HG02588 (cell line): Measurements from ENCODE around the gene CYBRD1.
"Not testable (repeated sequence)": the region's sequence is repeated elsewhere in the genome, so short reads cannot be mapped to it uniquely, and the experiment has no call there.

Experiments
- ATAC-seq: cut with Tn5 transposase; IDR thresholded peaks from one replicate; pipeline ENCODE4 v1.9.1; 2021; ENCODE audit warnings: mild to moderate bottlenecking, moderate library complexity; ENCODE audit not compliant: unreplicated experiment

The CYBRD1 gene

DNA sequence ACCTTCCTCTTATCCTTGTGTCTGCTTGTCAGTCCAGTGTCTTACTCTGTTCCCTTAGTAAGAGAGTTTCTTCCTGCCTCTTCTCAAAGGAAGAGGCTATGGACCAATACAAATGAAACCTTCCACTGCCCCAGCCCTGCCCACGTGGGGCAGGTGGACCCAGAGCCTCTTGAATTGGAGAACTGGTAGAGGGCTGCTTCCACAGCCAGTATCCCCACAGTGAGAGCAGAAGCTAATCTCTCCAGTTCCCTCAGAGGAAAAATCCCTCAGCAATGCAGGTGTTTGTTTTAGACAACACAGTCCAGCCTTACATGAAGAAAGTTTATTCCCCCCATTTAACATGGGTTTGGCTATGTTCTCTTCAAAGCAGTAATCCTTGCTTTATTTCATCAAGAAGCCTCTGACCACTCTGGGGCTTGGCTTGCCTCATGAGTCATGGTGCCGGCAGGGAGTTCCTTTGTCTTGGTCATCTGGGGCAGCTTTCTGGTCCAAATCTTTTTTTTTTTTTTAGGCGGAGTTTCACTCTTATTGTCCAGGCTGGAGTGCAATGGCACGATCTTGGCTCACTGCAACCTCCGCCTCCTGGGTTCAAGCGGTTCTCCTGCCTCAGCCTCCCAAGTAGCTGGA lies 6.5 kb upstream of the CYBRD1 start:
- no peak for ATAC-seq

DNA sequence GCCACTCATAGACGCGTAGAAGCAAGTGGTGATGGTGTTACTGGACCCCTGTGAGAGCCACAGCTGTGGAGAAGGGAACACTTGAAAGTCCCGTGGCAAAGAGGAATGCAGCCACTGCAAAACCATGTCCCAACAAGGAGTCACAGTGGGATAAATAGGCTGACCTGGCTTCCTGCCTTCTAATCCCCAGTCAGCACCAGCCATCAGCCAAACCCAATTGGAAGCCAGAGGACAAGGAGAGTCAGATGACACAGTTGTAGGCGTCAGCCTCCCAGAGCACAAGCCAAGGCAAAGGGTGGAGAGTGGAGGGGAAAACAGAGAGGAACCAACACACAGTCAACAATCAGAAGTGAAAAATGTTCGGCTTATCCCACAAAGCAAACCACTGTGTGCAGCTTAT lies 5.5 kb upstream of the CYBRD1 start:
- ATAC-seq: no peak

DNA sequence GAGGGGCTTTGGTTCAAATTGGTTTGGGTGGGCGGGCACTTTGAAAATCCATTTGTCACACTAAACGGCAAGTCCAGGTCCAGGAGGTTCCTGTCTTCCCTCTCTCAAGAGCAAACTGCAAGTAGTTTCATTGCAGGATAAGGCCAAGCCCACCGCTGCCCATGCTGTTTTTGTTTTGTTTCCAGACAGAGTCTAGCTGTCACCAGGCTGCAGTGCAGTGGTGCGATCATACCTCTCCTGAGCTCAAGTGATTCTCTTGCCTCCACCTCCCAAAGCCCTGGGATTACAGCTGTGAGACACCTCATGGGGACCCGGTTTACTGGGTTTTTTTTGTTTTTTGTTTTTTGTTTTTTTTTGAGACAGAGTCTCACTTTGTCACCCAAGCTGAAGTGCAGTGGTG lies 1.8 kb upstream of the CYBRD1 start:
- ATAC-seq: no peak

DNA sequence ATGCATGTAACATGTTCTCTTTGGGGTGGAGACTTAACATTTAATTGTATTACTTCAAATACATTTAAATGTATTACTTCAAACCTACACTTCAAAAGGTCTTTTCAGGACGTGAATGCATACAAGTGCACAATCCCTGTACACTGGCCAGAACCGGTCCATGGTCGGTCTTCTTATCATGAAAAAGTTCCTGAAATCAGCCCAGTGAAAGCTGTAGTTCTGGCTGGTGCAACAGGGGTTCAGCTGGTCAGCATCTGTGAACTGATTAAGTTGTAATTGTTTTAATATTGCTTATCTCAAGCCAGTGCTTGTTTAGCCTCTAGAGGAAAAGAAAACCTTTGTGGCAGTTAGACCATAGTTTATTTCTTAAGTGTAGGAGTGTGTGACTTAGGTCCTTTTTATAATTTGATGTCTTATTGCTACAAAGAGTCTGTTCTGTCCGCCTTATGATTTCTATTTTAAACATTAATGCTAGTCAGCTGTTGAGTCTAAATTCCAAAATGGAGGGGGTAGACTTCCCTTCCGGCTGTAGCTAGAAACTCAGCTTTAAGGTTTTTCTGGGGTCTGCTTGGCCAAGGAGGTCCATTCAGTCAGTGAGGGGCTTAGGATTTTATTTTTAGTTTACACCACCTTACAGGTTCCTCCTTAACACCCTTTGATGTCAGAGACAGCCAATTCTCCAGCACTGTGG lies 768 bp upstream of the CYBRD1 start:
- no peak for ATAC-seq

DNA sequence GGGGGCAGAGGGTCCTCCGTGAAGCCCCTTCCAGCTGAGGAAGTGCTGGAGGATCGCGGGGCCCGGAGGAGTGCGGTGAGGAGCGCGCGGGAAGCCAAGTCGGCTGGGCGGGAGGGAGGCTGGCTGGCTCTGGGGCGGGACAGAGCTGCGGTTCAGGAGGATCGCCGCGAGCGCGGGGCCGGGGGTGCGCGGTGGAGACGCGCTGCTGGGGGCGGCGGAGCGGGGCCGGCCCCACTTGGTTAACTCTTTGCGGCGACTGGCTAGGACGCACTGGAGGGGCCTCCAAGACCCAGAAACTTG lies 464 bp downstream of the CYBRD1 start:
- peak; percentile 19 for ATAC-seq

DNA sequence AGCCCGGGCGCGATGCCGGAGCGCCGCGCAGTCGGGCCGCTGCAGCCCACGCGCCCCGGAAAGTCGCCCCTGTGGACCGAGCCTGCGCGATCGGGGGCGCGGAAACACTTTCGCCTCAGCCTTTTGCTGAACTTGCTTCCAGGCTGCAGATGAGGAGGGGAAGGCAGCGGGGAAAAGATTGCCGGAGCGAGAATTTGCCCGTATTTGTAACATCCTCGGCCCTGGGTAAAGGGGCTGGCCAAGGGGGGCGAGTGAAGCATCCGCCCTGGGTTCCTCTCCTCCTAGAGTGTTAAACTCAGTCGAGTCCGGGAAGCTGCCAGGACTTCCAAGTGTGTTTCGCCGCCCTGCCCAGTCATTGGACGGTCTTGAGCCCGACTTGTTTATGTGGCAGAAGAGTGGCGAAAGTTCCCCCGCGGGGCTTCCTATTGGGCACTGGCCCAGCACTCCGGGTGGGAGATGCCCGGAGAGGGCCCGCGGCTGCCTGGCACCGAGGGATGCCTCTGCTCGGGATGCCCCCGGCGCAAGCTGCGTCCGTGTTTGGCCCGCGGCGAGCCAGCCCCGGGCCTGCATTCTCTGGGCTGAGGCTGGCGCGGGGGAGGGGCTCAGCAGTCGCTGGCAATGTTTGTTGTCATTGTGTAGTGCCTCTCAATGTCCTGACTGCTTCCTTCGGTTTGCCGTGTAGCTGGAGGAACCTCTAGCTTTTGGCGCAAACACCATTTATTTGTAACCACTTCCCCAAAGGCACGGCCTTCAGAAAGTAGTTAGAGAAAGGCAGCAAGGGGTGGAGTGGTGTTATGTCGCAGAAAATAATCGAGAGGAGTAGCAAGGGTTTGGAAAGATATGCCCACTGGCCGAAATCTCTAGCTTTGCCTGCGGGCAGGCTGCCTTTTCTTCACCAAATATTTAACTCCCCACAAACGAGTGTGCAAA lies 1.1 kb downstream of the CYBRD1 start:
- ATAC-seq: peak; percentile 33

DNA sequence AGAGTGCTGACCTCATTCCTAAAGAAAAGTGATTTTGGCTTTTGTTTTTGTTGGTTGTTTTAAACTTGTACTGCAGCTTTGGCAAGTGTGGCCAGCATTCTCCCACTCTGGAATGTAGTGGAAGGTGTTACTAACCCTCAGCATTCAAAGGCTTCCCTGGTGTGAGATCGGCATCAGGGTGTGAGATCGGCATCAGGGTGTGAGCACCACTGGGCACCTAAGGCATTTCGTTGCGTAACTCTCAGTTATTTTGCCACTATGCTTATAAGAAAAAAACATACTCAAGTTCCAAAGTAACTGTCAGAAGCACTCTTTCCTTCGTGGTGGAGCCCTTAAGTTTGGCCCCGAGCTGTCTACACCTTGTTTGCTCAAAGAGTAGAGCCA lies 1.7 kb downstream of the CYBRD1 start:
- ATAC-seq: no peak

DNA sequence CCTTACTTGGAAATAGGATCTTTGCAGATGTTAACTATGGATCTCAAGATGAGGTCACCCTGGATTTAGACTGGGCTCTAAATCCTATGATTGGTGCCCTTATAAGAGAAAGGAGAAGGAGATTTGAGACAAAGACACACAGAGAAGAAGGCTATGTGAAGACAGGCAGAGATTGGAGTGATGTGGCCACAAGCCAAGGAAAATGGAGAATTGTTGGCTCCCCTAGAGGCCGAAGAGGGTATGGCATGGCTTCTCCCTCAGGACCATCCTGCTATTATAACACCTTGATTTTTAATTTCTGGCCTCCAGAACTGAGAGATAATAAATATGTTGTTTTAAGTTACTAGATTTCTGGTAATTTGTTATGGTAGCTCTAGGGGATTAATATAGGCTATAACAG lies 7.6 kb downstream of the CYBRD1 start:
- ATAC-seq: no peak

DNA sequence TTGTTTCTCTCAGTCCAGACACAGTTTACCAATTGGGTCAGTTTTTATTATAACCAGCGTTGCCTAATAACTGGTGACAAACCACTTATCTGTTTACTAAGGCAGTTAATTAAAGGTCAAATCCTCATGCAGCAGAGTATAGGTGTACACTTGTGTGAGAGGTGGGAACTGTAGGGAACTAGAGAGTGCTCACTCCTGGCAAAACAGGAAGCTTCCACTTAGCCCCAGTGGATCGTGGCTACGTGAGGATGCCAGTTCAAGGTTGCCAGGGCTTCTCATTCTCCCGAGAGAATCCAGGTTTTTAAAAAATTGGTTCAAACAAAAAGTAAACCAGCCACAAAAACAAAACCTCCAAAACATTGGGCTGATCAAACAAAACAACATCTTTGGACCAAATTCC lies 8.1 kb downstream of the CYBRD1 start:
- no peak for ATAC-seq

DNA sequence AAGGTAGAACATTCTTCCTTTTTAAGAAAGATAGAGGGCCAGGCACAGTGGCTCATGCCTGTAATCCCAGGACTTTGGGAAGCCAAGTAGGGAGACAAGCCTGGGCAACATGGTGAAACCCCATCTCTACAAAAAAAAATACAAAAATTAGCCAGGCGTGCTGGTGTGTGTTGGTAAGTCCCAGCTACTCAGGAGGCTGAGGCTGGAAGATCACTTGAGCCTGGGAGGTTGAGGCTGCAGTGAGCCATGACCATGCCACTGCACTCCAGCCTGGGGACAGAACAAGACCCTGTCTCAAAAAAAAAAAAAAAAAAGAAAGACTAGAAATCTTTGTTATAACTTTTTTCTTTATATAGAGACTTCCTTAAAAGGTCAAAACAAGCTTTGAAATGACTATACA lies 8.6 kb downstream of the CYBRD1 start:
- ATAC-seq: not testable (repeated sequence)

DNA sequence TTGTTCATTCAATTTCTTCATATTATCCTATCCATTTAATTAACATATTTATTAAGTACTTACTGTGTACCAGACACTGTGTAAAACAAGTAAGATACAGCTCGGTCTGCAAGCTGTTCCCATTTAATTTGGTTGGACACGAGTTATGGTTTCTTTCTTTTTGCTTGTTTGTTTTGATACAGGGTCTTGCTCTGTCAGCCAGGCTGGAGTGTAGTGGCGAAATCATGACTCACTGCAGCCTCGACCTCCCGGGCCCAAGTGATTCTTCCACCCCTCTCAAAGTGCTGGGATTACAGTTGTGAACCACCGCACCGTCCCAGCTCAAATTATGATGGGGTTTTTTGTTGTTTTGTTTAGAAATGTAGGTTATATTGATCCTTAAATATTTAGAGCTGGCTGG lies 9.0 kb downstream of the CYBRD1 start:
- ATAC-seq: no peak

DNA sequence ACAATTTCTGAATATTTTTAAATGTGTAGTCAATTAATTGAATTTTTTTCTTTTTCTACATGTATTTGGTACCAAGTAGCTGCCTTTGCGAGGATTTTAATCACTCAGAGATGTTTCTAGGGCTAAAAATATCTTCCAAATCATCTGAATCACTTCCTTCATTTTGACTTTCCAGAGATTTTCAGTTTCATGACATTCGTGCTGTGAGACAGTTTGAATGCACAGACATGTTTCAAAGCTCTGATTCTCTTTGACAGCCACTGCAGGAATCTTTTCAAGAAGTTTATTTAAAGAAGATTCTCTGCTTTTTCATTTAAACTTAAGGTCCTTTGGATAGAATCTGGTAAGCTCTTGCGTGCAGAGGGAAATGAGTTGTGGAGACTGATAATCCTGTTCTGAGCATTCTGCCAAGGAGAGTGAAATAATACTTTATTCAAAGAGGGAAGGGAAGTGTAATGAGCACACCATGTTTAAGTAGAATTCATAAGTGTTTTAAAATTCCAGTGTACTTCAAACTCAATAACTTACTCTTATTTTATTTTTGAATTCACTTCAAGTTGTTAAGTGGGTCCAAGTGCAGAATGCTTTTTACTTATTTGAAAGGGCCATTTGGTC lies 9.7 kb downstream of the CYBRD1 start:
- ATAC-seq: no peak

DNA sequence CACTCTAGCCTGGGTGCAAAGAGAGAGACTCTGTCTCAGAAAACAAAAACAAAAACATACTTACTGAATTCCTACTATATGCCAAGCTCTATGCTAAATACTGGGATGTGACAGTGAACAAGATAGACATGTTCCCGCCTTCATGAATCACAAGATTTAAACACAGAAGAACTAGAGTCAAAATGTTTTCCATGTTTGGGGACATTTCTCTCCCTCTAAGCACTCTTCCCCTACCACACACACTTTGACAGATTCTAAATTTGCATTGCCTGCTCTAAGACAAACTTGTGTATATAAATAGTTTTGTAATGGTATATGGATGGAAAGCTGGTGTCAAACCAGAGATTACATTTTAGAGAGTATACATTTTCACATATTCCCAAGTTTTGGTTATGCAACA lies 11.1 kb downstream of the CYBRD1 start:
- ATAC-seq: no peak

DNA sequence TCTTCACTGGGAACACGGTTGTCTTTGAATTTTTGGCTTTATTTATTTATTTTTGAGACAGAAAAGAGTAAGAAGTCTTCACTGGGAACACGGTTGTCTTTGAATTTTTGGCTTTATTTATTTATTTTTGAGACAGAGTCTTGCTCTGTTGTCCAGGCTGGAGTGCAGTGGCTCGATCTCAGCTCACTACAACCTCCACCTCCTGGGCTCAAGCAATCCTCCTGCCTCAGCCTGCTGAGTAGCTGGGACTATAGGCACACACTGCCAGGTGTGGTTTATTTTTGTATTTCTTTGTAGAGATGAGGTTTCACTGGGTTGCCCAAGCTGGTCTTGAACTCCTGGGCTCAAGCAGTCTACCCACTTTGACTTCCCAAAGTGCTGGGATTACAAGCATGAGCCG lies 13.3 kb downstream of the CYBRD1 start:
- not testable (repeated sequence) for ATAC-seq

DNA sequence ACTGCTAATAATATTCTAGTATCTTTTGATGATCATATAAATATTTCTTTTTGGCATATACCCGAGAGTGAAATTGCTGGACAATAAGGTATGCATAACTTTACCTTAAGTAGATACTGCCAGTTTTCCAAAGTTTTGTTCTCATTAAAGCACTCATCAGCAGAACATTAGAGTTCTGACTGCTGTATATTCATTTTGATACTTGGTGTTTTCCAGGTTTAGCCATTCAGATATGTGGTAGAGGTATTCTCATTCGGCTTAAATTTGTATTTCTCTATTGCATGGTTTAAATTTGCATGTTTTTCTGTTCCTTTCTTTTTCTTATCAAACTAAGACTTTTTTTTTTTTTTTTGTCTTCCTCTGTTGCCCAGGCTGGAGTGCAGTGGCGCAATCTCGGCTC lies 18.2 kb downstream of the CYBRD1 start:
- ATAC-seq: peak; percentile 69

DNA sequence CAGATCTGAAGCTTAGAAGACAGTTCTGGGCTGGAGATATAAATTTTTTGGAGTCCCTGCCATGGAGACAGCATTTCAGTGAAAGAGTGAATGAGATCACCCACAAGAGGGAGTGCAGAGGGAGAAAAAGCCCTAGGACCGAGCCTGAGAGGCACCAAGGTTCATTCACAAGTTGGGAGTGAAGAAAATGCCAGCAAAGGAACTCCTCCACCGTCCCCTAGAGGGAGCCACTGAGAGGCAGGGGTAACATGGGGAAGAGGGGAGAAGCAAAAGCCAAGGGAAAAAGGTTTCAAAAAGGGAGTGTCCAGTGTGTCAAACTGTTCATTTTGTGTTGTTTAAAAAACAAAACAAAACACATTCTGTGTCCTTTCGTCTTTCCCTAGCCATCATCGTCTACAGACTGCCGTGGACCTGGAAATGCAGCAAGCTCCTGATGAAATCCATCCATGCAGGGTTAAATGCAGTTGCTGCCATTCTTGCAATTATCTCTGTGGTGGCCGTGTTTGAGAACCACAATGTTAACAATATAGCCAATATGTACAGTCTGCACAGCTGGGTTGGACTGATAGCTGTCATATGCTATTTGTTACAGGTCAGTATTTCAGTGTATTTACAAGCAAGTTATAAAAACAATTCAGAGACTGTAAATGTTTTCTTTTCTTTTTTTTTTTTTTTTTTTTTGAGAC lies 19.1 kb downstream of the CYBRD1 start:
- ATAC-seq: no peak

DNA sequence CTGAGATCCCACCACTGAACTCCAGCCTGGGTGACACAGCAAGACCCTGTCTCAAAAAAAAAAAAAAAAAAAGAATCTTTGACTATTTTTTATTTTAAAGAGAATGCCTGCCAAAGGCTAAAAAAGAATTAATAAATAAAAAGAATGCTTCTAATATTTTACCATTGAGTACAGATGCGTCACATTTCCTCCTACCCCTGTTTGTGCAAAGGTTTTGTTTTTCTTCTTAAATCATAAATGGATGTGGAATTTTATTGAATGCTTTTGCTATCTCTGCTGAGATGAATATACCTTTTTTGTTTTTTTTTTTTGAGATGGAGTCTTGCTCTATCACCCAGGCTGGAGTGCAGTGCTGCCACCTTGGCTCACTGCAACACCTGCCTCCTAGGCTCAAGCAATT lies 22.8 kb downstream of the CYBRD1 start:
- no peak for ATAC-seq

DNA sequence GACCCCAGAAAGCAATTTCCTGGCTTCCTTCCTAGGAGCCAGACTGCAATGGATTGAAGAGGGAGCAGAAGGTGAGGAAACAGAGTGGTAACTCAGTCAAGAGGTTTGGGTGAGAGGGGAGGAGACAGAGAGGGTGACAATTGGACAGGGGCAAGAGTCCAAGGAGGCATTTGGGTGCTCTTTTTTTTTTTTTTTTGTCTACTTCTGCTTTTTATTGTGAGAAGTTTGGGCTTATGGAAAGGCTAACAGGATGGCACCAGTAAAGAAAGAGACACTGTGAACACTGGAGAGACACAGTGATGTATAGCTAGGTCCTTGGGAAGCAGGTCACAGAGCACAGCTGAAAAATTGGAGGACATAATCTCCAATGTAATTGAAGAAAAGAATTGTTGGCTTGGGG lies 25.0 kb downstream of the CYBRD1 start:
- no peak for ATAC-seq

DNA sequence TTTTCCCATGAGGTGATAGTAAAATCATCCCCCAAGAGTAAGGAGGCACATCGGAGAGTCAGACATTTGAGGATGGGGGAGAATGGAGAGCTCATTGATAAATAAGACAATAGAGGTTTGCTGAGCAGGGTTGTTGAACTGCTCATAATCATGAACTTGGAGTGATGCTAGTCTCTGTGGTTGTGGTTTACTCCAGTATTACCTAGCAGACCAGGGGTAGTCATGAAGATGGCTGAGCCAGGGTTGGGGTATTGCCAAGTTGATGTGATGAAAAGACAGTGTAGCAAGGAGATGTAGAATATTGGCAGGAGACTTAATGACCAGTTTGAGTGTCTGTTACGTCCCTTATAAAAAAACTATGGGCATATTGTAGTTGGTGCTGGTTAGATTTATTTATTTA lies 25.4 kb downstream of the CYBRD1 start:
- ATAC-seq: no peak

DNA sequence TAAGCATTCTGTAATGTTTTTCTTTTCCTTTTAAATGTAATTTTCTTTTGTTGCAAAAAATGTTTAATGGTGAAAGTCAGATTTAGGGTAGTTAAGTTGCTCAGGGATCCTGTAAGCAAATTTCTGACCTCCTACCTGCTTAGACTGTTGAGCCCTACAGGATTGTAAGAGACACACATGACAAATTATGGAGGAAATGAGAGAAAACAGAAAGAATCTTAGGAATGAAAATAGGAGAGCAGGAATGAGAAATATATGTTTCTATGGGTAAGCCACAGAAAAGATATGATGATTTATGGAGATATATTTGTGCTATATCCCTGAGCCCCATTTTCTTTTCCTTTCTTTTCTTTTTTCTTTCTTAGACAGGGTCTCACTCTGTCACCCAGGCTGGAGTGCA lies 28.3 kb downstream of the CYBRD1 start:
- no peak for ATAC-seq

DNA sequence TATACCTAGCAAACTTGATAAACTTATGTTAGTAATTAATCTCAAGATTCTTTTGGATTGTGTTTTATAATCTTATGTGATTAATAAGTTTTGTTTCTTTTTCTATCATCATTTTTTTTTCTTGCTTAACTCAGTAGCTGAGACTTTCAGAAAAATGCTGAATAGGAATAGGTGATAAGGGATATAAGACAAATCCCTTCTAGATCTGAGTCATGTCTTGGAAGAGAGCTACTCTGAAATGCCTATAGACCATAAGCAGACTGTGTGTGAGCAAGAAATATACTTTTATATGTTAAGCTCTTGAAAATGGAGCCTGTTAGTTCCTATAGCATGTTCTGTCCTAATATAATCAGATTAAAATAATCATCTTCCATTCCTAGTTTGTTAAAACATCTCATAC lies 29.6 kb downstream of the CYBRD1 start:
- no peak for ATAC-seq
